Measurements from ENCODE around the gene NSFL1C.

NSFL1C gene

DNA sequence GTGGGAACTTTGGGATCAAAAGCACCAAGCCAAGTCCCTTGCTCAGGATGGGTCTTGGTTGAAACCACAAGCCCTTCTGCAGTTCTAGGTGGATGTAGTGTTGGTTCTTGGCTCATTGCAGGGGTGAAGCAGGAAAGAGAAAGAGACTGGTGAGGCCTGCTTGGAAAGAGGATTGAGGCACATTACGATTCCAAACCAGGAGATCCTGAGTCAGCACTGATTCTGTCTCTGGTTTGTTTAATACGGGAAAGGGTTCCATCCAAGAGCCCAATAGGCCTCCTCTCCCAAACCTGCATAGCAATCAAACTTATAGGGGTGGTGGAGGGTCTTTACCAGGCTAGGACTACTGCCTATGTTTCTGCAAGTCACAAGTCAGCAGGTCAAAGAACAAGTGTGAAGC lies 24.3 kb downstream of the NSFL1C start:
- TF ChIP-seq, protein P1, sequence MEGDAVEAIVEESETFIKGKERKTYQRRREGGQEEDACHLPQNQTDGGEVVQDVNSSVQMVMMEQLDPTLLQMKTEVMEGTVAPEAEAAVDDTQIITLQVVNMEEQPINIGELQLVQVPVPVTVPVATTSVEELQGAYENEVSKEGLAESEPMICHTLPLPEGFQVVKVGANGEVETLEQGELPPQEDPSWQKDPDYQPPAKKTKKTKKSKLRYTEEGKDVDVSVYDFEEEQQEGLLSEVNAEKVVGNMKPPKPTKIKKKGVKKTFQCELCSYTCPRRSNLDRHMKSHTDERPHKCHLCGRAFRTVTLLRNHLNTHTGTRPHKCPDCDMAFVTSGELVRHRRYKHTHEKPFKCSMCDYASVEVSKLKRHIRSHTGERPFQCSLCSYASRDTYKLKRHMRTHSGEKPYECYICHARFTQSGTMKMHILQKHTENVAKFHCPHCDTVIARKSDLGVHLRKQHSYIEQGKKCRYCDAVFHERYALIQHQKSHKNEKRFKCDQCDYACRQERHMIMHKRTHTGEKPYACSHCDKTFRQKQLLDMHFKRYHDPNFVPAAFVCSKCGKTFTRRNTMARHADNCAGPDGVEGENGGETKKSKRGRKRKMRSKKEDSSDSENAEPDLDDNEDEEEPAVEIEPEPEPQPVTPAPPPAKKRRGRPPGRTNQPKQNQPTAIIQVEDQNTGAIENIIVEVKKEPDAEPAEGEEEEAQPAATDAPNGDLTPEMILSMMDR (IDR thresholded peaks at IDR 0.05; ENCODE audit: insufficient read depth, missing control alignments) = no peak
- DNase-seq (ENCODE audit: insufficient read length, low spot score) (no peak), FAIRE-seq (no peak)

DNA sequence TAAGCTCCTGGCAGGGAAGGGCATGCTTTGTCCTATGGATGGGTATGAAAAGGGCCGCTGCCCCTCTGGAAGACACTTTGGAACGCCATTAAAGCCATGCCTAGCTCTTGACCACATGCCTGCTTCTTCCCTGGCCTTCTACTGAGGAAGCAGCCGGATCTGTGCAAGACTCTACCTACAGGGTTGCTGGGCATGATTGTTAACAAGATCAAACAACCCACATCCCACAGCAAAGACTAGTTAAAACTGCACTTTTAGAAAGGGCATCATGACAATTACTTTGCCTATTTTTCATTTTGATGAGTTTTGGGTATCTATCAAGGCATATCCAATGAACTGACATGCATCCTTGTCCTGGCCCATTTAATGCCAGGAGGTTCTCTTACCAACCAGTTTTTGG lies 25.5 kb downstream of the NSFL1C start:
- FAIRE-seq (no peak), DNase-seq (ENCODE audit: insufficient read length, low spot score) (no peak)
- TF ChIP-seq, protein P1 (IDR thresholded peaks at IDR 0.05; ENCODE audit: insufficient read depth, missing control alignments) = no peak

DNA sequence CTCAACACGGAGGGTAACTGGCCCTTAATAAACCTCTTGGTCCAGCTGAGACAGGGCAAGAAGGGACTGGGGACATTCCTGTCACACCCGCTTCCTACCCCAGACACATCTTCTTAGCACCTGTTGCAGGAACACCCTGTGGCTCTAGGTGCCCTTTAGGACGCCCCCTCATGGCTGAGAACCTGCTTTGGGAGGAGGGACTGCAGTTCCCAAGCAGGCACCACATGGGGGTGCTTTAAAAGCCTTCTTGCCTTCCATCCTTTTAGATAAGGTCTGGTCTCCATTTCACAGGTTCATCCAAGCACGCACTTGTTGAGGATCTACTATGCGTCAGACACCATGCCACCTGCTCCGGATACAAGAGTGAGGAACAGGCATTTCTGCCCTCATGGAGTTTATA lies 26.6 kb downstream of the NSFL1C start:
- no peak for FAIRE-seq
- TF ChIP-seq, protein P1 (IDR thresholded peaks at IDR 0.05; ENCODE audit: insufficient read depth, missing control alignments) = peak; percentile 13
- DNase-seq (ENCODE audit: insufficient read length, low spot score) = no peak

DNA sequence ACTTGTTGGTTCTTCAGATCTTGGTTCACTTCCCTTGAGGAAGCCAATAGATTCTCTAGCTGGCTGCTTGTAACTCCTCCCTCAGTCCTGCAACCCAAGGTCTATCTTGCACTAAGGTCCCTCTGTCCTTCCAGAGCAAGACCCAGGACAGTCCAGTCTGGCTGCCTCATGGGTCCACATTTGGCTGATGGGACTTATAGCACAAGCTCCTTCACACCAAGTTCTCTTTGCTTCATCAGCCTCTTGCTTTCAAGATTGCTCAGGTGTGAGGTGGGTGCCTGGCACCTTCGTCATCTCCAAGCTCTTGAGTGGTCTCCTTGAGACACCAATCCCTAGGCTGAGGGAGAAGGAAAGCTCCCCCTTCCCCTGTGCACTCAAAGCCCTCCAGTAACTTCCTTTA lies 28.3 kb downstream of the NSFL1C start:
- TF ChIP-seq, protein P1 (IDR thresholded peaks at IDR 0.05; ENCODE audit: insufficient read depth, missing control alignments) = no peak

DNA sequence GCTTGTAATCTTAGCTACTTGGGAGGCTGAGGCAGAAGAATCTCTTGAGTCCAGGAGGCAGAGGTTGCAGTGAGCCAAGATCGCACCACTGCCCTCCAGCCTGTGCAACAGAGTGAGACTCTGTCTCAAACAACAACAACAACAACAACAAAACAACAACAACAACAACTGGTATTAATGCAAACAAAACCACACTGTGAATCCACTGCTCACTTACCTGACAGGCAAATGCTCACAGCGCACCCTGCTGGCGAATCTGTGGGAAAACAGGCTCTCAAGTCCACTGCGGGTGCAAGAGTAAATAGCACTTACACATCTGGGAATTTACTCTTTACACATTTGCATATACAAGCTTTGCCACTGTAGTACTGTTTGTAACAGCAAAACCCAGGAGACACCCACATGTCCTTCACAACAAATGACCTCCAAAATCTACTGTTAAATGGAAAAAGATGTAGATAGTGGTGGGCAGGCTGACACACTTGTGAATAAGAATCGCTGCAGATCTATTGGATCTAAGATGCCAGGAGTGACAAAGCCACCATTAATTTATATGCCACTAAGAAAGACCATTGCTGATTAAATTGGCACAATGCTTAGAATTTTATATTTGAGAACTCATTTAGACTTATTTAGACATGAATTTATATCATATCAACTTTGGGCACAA lies 29.3 kb downstream of the NSFL1C start:
- no peak for FAIRE-seq
- TF ChIP-seq, protein P1 (IDR thresholded peaks at IDR 0.05; ENCODE audit: insufficient read depth, missing control alignments) = peak; percentile 91
- DNase-seq (ENCODE audit: insufficient read length, low spot score) = peak; percentile 25

More for the DNA sequence above, 28.3 kb downstream of the NSFL1C start:
- FAIRE-seq (no peak), DNase-seq (ENCODE audit: insufficient read length, low spot score) (no peak)

DNA sequence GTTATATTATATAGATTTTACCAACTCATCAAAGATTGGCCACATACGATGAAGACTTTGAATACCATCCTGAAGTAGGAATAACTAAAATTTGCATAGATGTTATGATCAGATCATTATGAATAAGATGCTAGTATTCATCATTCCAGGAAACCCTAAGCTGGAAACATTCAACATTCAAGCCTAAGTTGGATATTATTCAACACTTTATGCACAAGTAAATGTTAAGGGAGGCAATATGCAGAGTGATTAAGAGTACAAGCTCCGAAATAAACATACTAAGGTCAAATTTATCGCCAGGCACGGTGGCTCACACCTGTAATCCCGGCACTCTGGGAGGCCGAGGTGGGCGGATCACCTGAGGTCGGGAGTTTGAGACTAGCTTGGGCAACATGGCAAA lies 30.4 kb downstream of the NSFL1C start:
- DNase-seq (ENCODE audit: insufficient read length, low spot score) = no peak
- FAIRE-seq = no peak
- TF ChIP-seq, protein P1 (IDR thresholded peaks at IDR 0.05; ENCODE audit: insufficient read depth, missing control alignments) = no peak

DNA sequence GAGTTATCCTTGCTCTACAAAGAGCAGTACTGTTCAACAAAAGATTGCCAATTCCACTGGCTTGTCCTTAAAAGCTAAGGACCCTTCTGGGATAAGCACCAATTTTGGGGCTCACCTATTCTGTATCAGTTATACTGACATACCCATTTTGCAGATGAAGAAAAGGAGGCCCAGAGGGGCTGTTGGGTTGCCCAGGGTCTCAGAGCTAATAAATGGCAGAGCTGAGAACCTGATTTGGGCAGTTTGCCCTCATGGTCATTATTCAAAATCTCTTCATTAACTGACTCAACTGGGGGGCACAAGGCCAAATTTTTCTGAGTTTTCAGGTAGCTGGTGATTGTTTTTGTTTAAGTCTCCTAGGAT lies 31.3 kb downstream of the NSFL1C start:
- DNase-seq (ENCODE audit: insufficient read length, low spot score) = no peak
- FAIRE-seq = no peak
- TF ChIP-seq, protein P1 (IDR thresholded peaks at IDR 0.05; ENCODE audit: insufficient read depth, missing control alignments) = no peak
